ENCODE data around the gene ELK3. TPM values are rescaled to one million over a fixed set of nuclear protein-coding genes. Genes with fewer than 3 reads are reported as not detected.

The ELK3 gene
- total and polyA plus RNA-seq, 12 donors: 6.6 to 33.6 (median 18.7) TPM

DNA sequence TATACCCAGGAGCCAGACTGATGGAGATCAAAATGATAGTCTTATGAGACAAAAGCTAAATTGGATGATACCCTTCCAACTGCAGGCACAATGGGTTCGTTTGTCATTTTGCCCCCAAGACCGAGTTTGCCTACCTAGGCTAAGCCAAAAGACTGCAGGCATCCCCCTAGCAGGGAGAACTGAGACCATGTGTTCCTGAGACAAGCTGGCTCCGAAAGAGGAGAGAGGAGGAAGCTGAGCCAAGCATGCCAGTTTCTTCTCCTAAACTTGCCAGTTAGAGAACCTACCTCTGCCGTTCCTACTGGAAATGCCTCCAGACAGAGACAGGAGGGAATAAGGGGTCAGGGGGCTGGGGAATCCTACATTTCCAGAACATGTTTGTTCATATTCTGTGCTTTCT lies 8.3 kb upstream of the ELK3 start:
- no peak overlapping the region for H3K4me3 ChIP-seq
- H3K27me3 ChIP-seq: no peaks in the 10 kb centered on the region
- H3K27ac ChIP-seq: no peak overlapping the region
- no peak for TF ChIP-seq POLR2A (IDR thresholded peaks at IDR 0.05)
- TF ChIP-seq, protein P1, sequence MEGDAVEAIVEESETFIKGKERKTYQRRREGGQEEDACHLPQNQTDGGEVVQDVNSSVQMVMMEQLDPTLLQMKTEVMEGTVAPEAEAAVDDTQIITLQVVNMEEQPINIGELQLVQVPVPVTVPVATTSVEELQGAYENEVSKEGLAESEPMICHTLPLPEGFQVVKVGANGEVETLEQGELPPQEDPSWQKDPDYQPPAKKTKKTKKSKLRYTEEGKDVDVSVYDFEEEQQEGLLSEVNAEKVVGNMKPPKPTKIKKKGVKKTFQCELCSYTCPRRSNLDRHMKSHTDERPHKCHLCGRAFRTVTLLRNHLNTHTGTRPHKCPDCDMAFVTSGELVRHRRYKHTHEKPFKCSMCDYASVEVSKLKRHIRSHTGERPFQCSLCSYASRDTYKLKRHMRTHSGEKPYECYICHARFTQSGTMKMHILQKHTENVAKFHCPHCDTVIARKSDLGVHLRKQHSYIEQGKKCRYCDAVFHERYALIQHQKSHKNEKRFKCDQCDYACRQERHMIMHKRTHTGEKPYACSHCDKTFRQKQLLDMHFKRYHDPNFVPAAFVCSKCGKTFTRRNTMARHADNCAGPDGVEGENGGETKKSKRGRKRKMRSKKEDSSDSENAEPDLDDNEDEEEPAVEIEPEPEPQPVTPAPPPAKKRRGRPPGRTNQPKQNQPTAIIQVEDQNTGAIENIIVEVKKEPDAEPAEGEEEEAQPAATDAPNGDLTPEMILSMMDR (IDR thresholded peaks at IDR 0.05): no peak
- H3K4me1 ChIP-seq (replicated peaks in 1 of 2): no peaks in the 10 kb centered on the region
- intact Hi-C loops (cut with DNase I): no loop called here
- H3K9me3 ChIP-seq (replicated peaks in 1 of 3): no peaks in the 10 kb centered on the region
- DNase-seq: no peak
- no peaks in the 10 kb centered on the region for H3K36me3 ChIP-seq (replicated peaks in 1 of 2)
- WGBS, 4 donors: 72 to 81% (median 76%) methylated on average over 4 of the region's 4 CpGs

DNA sequence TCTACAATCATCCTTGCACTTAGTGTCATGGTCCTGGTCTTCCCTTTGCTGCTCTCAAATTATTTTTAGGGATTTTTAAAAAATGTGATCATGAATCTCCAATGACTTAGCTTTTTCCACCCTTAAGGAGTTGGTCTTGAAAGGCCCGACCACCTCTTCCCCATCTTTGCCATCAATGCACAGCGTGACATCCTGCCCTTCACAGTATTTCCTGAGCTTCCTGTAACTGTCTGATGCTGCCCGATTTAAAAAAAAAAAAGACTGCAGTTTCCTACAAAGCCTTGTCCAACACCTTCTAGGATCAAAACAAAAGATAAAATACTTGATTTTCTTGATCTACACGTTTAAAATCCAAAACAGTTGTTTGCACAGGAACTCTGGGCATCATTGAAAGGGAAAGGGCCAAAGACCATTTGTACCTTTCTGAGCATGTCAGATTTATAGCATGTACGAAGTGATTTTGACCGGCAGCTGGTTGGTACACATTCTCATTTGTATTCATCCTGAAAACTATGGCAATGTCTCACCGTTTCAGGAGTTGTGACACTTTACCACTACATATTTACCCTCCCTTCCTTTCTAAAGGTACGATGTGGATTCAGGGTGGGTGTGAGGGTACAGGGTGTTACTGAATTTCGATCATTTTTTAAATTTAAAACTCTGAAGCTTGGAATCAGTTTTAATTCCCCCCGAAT lies 7.4 kb upstream of the ELK3 start:
- intact Hi-C loops (cut with DNase I): no loop called here
- Histone ChIP-seq H3K27me3 (no peaks in the 10 kb centered on the region), H3K9me3 (replicated peaks in 1 of 3) (no peaks in the 10 kb centered on the region), H3K4me3 (no peak overlapping the region), H3K36me3 (replicated peaks in 1 of 2) (no peaks in the 10 kb centered on the region), H3K27ac (no peak overlapping the region), H3K4me1 (replicated peaks in 1 of 2) (no peaks in the 10 kb centered on the region)
- 57 to 63% (median 59%) methylated on average over 10 of the region's 10 CpGs for WGBS, 4 donors
- DNase-seq: no peak
- TF ChIP-seq, protein P1 (IDR thresholded peaks at IDR 0.05): no peak
- TF ChIP-seq POLR2A (IDR thresholded peaks at IDR 0.05): no peak

DNA sequence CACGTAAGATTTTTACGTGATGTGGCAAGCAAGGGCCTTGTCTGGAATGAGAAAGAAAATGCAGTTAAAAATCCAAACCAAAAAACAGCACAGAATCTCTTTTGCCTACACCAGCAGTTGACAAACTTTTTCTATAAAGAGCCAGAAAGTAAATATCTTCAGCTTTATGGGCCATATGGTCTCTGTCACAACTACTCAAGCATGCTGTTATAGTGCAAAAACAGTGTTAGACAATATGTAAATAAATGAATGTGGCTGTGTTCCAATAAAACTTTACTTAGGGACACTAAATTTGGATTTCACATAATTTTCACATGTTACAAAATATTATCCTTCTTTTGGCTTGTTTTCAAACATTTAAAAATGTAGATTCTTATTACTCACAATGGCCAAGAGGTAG lies 6.2 kb upstream of the ELK3 start:
- 75 to 85% (median 80%) methylated on average over 2 of the region's 2 CpGs for WGBS, 4 donors
- no peaks in the 10 kb centered on the region for H3K9me3 ChIP-seq (replicated peaks in 1 of 3)
- H3K27ac ChIP-seq: no peak overlapping the region
- DNase-seq: no peak
- intact Hi-C loops (cut with DNase I): no loop called here
- H3K36me3 ChIP-seq (replicated peaks in 1 of 2): no peaks in the 10 kb centered on the region
- H3K4me3 ChIP-seq: no peak overlapping the region
- H3K27me3 ChIP-seq: no peaks in the 10 kb centered on the region
- no peak for TF ChIP-seq POLR2A (IDR thresholded peaks at IDR 0.05)
- TF ChIP-seq, protein P1 (IDR thresholded peaks at IDR 0.05): no peak
- no peaks in the 10 kb centered on the region for H3K4me1 ChIP-seq (replicated peaks in 1 of 2)

DNA sequence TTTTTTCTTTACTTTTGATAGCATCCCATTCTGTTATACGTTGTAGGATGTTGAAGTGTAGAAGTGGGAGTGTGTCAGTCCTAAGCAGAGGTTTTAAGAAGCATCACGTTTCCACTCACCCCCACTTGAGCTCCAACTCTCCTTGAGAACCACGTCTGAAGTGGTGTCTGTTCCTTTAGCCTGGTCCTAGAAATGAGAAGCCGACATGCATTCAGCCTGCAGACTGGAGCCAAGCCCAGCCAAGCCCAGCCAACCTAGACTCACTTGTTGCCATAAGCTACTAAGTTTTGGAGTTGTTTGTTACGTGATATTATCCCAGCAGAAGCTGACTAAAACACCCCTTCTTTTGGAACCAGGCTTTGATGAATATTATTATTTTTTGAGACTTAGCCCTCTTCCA lies 4.4 kb upstream of the ELK3 start:
- H3K4me1 ChIP-seq (replicated peaks in 1 of 2): no peaks in the 10 kb centered on the region
- intact Hi-C loops (cut with DNase I): no loop called here
- H3K27ac ChIP-seq: no peak overlapping the region
- H3K9me3 ChIP-seq (replicated peaks in 1 of 3): no peaks in the 10 kb centered on the region
- H3K36me3 ChIP-seq (replicated peaks in 1 of 2): no peaks in the 10 kb centered on the region
- H3K4me3 ChIP-seq: no peak overlapping the region
- no peak for DNase-seq
- TF ChIP-seq POLR2A (IDR thresholded peaks at IDR 0.05): no peak
- TF ChIP-seq, protein P1 (IDR thresholded peaks at IDR 0.05): no peak
- no peaks in the 10 kb centered on the region for H3K27me3 ChIP-seq
- WGBS, 4 donors: 76 to 82% (median 79%) methylated on average over 5 of the region's 5 CpGs

All from adrenal gland (tissue), 12 donors.